HG02870 (cell line): ENCODE results near the gene PRAMEF9.
"Not testable (repeated sequence)": the region's sequence is repeated elsewhere in the genome, so short reads cannot be mapped to it uniquely, and the experiment has no call there.

Source experiments
- ATAC-seq: cut with Tn5 transposase; IDR thresholded peaks from one replicate; pipeline ENCODE4 v1.9.1; 2021; ENCODE audit warnings: mild to moderate bottlenecking, moderate library complexity; ENCODE audit not compliant: unreplicated experiment

PRAMEF9 gene

GRCh38 chr1:13171548-13171947 is at the start of gene PRAMEF9:
Gene PRAMEF9 (plus strand): TSS chr1:13171848. CDS start chr1:13175281, 3,433 bp downstream.
- ATAC-seq = not testable (repeated sequence)

- ATAC-seq = not testable (repeated sequence)
These were observed 15.7 kb upstream of the PRAMEF9 start, which contains the start of gene PRAMEF26 for GRCh38 chr1:13155909-13156308. Gene PRAMEF26 (minus strand): TSS chr1:13156009. CDS start chr1:13153095, 2,914 bp downstream.

DNA sequence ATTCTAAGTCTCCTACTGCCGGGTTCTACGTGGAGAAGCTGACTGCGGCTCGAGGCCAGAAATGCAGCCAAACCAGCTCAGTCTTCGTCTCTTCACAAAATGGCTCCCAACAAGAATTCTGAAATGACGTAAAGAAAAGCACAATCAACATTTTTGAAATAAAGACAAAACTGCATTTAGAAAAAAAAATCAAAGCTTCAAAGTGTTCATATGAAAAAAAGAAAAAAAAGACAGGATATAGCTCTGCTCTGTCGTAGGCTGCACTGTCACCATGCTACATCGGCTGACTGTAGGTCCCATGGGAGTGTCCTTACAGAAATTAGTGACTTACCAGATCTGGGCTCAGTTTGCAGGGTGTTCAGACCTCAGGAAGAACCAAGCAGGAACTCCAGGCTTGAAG is 6.1 kb upstream of the PRAMEF9 start, which contains the start of gene HNRNPCL4:
HNRNPCL4 (minus strand) TSS at position 101 of the 400 bp plus-strand sequence. CDS start 164 bp downstream, outside the sequence.
- not testable (repeated sequence) for ATAC-seq

GRCh38 chr1:13201309-13201708 is 29.7 kb downstream of the PRAMEF9 start, which contains the start of gene PRAMEF13:
Gene PRAMEF13 (minus strand): TSS chr1:13201409. CDS start chr1:13199589, 1,820 bp downstream.
- ATAC-seq = not testable (repeated sequence)

- not testable (repeated sequence) for ATAC-seq
These were observed 37.1 kb downstream of the PRAMEF9 start for GRCh38 chr1:13208712-13209111.

DNA sequence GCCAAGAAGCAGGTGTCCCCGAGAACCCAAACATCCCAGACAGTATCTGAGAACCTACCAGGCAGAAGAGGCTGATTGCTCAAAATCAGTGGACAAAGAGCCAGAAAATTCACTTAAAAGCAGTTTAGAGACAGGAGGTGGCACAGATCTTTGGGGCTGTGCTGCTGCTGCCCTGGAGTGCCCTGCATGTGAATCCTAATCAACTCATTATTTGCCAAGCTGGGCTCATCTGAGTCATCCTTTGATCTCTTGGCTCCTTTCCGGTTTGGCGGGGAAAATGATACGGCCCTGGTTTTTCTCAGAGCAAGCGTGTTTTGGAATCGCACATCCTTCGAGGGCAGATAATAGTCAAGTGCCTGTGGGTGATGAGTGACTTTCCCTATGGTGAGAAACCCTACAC is 45.0 kb downstream of the PRAMEF9 start:
- not testable (repeated sequence) for ATAC-seq

- ATAC-seq = not testable (repeated sequence)
These were observed 47.6 kb downstream of the PRAMEF9 start for GRCh38 chr1:13219203-13219602.

DNA sequence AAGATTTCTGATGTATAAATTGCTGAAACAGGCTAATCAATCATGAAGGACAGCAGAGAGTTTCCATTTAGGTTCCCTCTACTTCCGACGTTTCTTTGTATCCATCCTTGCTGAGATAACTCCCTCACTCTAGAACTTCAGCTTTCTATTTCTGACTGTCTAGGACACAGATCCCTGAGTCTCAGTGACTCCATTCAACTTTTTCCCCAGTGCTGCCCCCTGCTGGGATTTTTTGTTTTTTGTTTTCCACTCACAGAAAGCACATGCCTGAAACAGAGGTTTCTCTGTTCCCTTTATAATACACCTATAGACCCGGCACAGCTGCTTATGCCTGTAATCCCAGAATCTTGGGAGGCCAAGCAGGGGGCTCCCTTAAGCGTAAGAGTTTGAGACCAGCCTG is 51.1 kb downstream of the PRAMEF9 start:
- not testable (repeated sequence) for ATAC-seq

DNA sequence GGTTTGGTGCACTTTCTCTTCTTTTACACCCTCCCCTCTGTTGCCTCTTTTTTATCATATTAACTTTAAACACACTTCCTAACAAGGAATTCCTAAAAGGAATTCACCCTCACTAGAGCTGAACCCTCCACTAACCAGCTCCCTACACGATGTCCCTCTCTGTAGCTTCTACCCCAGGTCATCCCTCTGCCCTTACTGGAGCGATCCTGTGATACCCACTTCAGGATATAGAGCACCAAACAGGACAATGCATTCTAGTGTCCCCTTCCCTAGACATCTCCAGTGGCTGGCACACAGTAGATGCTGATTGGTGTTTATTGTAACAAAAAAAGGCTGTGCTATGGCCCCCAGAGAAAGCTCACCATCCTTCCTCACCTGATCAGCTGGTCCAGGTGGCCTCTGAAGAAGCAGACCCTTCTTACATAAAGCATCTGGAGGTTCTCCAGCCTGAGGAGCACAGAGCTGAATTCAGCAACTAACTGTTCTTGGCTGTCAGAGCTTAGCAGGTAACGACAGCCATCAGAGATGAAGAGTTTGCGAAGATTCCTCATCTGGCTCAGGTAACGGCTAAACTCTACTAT is 52.9 kb downstream of the PRAMEF9 start:
- ATAC-seq = no peak

DNA sequence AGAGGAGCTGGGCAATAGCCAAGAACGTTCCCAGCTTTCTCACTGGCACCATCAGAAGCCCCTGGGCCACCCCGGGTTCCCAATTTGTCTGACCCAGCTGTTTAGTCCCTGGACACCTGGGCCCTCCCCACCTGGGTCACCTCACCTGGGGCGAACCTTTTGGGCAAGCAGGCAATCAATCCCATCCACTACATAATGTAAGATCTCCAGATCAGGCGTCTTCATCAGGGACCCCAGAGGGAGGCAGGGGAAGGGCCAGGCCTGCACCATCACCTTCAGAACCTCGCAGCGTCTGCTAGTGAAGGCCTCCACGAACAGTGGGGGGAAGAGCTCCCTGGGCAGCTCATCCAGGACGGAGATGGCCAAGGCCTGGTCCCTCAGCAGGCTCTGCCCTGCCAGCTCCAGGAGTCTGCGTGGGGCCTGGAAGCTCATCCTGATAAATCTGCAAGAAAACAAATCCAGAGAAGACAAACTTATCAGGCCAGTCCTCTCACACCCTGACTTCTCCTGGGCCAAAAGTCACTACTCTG is 54.1 kb downstream of the PRAMEF9 start, which contains the start of gene PRAMEF18:
PRAMEF18 (minus strand) TSS at position 480 of the 530 bp plus-strand sequence; CDS start at position 432, 48 bp downstream.
- not testable (repeated sequence) for ATAC-seq

- not testable (repeated sequence) for ATAC-seq
These were observed 55.8 kb downstream of the PRAMEF9 start for GRCh38 chr1:13227271-13228055.

DNA sequence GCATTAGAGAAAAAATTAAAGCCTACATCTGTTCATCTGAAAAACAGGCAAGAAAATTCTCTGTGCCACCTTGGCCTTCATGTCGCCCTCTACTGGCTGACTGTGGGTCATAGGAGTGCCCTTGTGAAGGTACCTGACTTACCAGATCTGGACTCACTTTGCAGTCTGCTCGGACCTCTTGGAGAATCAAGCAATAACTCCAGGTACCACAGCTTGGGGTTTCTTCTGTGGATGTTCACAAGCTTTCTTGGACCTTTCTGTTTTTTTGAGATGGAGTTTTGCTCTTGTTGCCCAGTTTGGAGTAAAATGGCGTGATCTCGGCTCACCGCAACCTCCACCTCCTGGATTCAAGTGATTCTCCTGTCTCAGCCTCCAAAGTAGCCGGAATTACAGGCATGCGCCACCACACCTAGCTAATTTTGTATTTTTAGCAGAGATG is 56.7 kb downstream of the PRAMEF9 start:
- no peak for ATAC-seq
